K562 (cell line): Measurements from ENCODE around the gene PFDN2.

Experiments used
- POLR2AphosphoS5 ChIP-seq: IDR thresholded peaks from 2 replicates; pipeline ENCODE4 v1.6.1; 2011; ENCODE audit warnings: mild to moderate bottlenecking, low read depth, low read length, moderate library complexity; ENCODE audit not compliant: control insufficient read depth, insufficient read depth
- TAF15 ChIP-seq: fragments of 200-400 bp; formaldehyde crosslinking; IDR thresholded peaks from 2 replicates; pipeline ENCODE4 v1.6.1; 2017; ENCODE audit warnings: mild to moderate bottlenecking, low read depth, low read length, moderate library complexity

GRCh38 chr1:161166669-161167548 is 49.1 kb upstream of the PFDN2 start:
- TF ChIP-seq TAF15 (no peak), POLR2AphosphoS5 (no peak)
